GM21528 (cell line): ENCODE measurements around the gene AUNIP.

Source experiments
- ATAC-seq: cut with Tn5 transposase; IDR thresholded peaks from one replicate; pipeline ENCODE4 v1.9.1; 2021; ENCODE audit warnings: mild to moderate bottlenecking, moderate library complexity; ENCODE audit not compliant: unreplicated experiment, low FRiP score

Gene AUNIP

GRCh38 chr1:25834894-25835293, 24.4 kb downstream of the AUNIP start:
- no peak for ATAC-seq

- ATAC-seq, result no peak
These were observed 26.1 kb downstream of the AUNIP start for GRCh38 chr1:25833158-25833557.

- ATAC-seq, result no peak
These were observed 26.8 kb downstream of the AUNIP start for GRCh38 chr1:25832336-25833037.

- no peak for ATAC-seq
These were observed 27.6 kb downstream of the AUNIP start for GRCh38 chr1:25831569-25832196.

- ATAC-seq, result no peak
These were observed 30.2 kb downstream of the AUNIP start for GRCh38 chr1:25829046-25829445.

GRCh38 chr1:25828491-25828890, 30.8 kb downstream of the AUNIP start:
- no peak for ATAC-seq

GRCh38 chr1:25826571-25826970, 32.7 kb downstream of the AUNIP start:
- ATAC-seq, result no peak

- ATAC-seq, result no peak
These were observed 33.7 kb downstream of the AUNIP start for GRCh38 chr1:25825605-25826004.

- ATAC-seq, result no peak
These were observed 37.6 kb downstream of the AUNIP start for GRCh38 chr1:25821630-25822091.

- no peak for ATAC-seq
These were observed 38.2 kb downstream of the AUNIP start for GRCh38 chr1:25821112-25821476.

GRCh38 chr1:25820247-25821111, 38.8 kb downstream of the AUNIP start:
- ATAC-seq, result peak; percentile 38

- ATAC-seq, result peak; percentile 86
These were observed 39.6 kb downstream of the AUNIP start, which contains the start of gene MTFR1L for GRCh38 chr1:25819491-25820246. MTFR1L (plus strand) TSS chr1:25819954; CDS start chr1:25823105, 3,151 bp downstream.

- ATAC-seq, result no peak
These were observed 40.7 kb downstream of the AUNIP start for GRCh38 chr1:25818569-25818968.

- no peak for ATAC-seq
These were observed 41.3 kb downstream of the AUNIP start for GRCh38 chr1:25817840-25818501.

- ATAC-seq, result no peak
These were observed 43.0 kb downstream of the AUNIP start for GRCh38 chr1:25816112-25816718.

- no peak for ATAC-seq
These were observed 43.8 kb downstream of the AUNIP start for GRCh38 chr1:25815208-25816111.

GRCh38 chr1:25814549-25815087, 44.6 kb downstream of the AUNIP start:
- ATAC-seq, result no peak

- ATAC-seq, result no peak
These were observed 45.4 kb downstream of the AUNIP start for GRCh38 chr1:25813734-25814471.
